Liver (tissue), 3 donors: ENCODE results near the gene COPZ2.

Source experiments
- GABPA ChIP-seq, 2 donors: IDR thresholded peaks in 1 of 2; conservative IDR thresholded peaks in 1 of 2; 2 replicates each; pipeline ENCODE4 v1.6.1; 2016; ENCODE audit warnings: antibody characterized with exemption in 2 of 2, mild to moderate bottlenecking in 1 of 2, moderate library complexity in 1 of 2
- RAD21 ChIP-seq, 2 donors: IDR thresholded peaks; 2 replicates each; pipeline ENCODE4 v1.6.1; 2016; ENCODE audit warnings: antibody characterized with exemption in 2 of 2, mild to moderate bottlenecking in 2 of 2
- YY1 ChIP-seq: IDR thresholded peaks from 2 replicates; pipeline ENCODE4 v1.6.1; 2016; ENCODE audit warnings: antibody characterized with exemption, mild to moderate bottlenecking
- TF ChIP-seq, protein P1 (sequence below): fragments of 150-350 bp; IDR thresholded peaks from 2 replicates; pipeline ENCODE4 v1.5.1; 2017; ENCODE audit warnings: improper control_type of control experiment, low read depth, low read length; ENCODE audit not compliant: missing input control
- TF ChIP-seq, protein P2 (sequence below): IDR thresholded peaks from 2 replicates; pipeline ENCODE4 v1.6.1; 2016; ENCODE audit warnings: antibody characterized with exemption
- donor health status: healthy.
- donor health status: healthy.

DNA sequence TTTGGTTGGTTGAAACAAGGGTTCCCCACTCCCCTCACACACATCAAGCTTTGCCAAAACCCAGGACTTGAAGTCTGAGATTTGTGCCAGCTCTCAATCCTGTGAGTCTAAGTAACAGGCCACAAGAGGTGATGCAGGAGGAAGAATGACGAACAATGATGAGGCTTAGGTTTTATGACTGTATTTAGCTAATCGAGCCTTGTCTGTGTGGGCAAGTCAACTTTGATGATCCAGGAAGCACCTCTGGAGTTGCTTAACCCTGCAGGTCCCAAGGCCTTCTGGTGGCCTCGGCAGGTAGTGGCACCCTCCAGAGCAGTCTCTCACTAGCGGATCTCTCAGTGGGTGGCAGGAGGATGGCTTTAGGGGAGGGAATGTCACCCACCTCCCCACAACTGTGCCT lies 38.0 kb downstream of the COPZ2 start:
- TF ChIP-seq, protein P1, sequence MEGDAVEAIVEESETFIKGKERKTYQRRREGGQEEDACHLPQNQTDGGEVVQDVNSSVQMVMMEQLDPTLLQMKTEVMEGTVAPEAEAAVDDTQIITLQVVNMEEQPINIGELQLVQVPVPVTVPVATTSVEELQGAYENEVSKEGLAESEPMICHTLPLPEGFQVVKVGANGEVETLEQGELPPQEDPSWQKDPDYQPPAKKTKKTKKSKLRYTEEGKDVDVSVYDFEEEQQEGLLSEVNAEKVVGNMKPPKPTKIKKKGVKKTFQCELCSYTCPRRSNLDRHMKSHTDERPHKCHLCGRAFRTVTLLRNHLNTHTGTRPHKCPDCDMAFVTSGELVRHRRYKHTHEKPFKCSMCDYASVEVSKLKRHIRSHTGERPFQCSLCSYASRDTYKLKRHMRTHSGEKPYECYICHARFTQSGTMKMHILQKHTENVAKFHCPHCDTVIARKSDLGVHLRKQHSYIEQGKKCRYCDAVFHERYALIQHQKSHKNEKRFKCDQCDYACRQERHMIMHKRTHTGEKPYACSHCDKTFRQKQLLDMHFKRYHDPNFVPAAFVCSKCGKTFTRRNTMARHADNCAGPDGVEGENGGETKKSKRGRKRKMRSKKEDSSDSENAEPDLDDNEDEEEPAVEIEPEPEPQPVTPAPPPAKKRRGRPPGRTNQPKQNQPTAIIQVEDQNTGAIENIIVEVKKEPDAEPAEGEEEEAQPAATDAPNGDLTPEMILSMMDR: no peak
- TF ChIP-seq, protein P2, sequence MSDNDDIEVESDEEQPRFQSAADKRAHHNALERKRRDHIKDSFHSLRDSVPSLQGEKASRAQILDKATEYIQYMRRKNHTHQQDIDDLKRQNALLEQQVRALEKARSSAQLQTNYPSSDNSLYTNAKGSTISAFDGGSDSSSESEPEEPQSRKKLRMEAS: no peak
- no peak for TF ChIP-seq RAD21 (IDR thresholded peaks at IDR 0.05)
- TF ChIP-seq GABPA (IDR thresholded peaks at IDR 0.05 in 1 of 2, conservative IDR thresholded peaks at IDR 0.05 in 1 of 2): no peak
- no peak for TF ChIP-seq YY1
